GM19397 (cell line): ENCODE measurements around the gene SNCB.

Experiments used
- ATAC-seq: cut with Tn5 transposase; IDR thresholded peaks from one replicate; pipeline ENCODE4 v1.9.1; 2021; ENCODE audit warnings: mild to moderate bottlenecking, moderate library complexity; ENCODE audit not compliant: unreplicated experiment

SNCB gene

DNA sequence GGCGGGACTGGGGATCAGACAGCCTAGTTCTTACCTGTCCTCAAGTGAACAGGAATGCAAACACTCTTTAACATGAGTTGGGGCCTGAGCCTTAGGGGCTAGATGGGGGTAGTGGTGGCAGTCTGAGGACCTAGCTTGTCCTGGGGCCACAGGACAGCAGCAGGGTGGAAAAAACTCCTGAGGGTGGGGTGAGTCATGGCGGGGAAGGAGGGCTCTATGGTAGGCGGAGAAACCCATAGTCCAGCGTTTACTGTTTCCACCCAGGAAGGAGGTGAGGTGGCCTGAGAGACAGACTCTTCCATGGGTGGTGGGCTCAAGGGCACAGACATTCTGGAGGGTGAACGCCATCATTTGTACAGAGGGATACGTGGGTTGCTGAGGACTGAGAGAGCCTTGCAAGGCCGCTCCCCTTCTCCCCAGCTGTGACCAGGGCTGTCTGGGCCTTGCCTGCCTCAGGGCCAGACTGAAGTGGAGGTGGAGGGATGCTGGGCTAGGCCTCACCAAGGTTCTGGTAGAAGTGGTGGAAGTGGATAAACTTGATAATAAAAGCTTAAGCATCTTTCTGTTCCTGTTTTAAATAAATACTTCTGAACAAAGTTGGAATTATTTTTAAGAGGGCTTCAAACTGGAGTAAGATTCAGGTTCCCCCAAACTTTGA, 15.8 kb upstream of the SNCB start:
- no peak for ATAC-seq

DNA sequence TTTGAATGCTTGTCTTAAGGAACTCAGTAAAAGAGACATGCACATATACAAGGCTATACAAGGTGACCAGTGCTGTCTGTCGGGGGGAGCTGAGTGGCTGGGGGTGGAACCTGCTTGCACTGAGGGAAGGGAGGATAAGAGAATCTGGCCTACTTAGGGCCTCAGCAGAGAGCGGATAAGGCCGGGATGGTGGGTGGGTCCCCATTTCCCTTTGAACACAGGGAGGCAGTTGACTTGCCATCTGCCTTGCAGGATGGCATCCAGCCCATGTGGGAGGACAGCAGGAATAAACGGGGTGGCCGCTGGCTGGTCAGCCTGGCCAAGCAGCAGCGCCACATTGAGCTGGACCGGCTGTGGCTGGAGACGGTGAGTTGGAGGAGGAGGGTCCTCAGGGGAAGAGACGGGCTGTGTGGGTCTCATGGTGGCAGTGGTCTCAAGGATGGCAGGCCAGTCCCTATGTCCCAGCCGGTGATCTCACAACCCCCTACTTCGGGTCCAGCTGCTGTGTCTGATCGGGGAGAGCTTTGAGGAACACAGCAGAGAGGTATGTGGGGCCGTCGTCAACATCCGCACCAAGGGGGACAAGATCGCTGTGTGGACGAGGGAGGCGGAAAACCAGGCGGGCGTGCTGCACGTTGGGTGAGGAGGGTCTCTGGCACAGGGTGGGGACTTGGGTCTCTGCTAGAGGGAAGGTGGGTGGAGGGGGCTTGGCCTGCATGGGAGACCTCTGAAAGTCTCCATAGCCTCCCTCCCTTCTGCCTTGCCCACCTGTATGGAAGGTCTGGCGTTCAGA, 14.7 kb upstream of the SNCB start:
- ATAC-seq = no peak

DNA sequence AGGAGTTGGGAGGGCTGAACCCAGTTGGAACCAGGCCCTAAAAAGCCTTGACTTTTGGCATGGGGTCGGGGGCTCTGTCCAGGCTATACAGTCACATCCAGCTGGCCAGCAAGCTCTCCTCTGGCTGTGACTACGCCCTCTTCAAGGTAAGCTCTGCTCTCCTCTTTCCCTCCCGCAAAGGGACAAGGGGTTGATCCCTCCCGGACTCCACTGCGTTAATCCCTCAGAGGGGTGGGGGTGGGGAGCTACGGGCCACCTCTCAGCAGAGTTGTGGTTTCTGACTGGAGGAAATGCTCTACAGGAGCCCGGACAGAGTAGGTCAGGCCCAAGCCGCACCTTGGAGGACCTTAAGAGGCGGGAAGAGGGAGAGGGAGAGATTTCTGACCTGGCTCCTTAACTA, 14.0 kb upstream of the SNCB start:
- no peak for ATAC-seq

DNA sequence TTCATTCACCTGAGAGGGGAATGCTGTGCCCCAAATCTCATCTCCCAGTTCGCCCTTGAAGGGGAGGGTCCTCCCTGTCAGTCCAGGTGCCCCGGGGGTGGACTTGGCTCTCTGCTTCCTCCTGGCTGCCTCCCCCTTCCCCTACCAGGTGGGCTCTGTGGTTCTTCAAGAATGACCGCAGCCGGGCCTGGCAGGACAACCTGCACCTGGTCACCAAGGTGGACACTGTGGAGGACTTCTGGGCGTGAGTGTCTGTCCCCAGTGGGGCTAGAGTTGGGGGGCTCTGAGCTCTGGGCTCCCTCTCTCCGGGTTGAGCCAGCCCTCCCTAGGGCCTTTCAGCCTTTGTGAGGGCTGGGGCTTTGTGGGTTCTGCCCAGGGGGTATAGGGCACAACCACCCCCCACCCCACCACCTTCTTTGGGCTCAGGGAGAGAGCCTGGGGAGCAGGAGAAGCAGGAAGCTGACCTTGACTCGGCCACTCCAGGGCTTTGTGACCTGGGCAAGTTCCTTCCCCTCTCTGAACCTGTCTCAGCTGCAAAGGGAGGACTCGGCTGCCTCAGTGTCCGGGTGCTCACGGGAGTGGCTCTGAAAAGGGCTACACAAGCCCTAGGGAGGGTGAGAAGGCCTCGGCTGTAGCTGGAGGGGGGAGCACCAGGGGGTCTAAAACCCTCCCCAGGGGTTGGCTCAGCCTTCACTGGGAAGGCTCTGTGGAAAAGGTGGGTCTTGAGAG, 13.3 kb upstream of the SNCB start:
- no peak for ATAC-seq

DNA sequence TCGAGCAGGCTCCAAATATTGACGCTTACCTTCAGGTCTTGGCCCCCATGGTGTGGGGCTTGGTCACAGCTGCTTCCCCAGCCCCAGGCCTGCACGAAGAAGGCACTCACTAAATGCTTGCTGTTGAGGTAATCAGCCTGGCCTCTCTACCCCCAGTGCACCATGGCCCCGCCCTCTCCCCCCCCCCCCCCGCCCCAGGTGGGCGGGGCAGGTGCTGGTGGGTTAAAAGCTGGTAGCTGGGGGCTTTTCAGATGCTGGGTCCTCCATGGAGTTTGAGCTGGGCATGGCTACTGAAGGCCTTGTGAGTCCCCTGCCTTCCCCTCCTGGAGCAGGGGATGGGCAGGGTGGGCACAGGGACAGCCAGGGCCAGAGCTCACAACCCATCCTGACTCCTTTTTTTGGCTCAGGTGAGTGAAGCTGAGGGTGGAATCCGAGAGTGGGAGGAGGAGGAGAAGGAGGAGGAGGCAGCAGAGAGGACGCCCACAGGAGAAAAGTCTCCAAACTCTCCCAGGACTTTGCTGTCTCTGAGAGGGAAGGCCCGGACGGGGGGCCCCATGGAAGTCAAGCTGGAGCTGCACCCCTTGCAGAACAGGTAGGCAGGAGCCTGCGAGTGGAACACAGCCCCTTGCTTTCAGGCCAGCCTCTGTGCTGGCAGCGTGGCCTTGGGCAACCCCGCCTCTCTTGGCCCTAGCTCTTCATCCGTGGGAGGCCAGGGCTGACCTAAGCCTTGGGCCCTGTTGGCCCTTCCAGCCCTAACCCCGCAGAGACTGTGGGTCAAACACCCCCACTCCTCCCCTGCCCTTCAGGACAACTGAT, 12.5 kb upstream of the SNCB start:
- no peak for ATAC-seq

DNA sequence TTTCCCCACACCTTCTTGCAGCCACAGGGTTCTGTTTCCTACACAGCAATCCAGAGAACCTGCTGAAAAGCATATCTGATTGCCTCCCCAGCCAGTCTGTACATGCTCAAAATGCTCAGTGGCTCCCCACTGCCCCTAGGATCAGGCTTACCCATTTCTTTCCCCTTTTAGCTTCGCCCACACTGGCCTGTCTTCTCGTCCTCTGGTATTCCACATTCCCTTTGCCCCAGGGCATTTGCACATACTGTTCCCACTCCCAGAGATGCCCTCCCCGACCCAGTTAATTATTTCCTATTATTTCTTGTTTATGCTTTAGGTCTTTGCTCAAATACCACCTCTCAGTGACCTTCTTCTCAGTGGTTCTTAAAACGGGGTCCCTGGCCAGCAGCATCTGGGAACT, 10.3 kb upstream of the SNCB start:
- no peak for ATAC-seq

DNA sequence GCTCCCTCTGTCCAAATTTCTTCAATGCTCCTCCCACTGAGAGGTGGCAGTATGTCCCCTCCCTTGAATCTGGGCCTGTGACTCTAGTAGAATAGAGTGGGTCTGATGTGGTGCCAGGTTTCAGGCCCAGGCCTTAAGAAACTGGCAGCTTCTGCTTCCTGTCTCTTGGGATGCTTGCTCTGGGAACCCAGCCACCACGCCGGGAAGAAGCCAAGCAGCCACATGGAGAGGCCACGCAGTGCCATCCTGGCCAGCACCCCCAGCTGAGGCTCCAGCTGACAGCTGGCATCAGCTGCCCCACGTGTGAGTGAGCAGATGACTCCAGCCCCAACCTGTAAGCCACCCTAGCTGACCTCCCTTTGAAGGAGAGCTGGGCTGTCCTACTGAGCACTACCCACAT, 9.6 kb upstream of the SNCB start:
- ATAC-seq = no peak

DNA sequence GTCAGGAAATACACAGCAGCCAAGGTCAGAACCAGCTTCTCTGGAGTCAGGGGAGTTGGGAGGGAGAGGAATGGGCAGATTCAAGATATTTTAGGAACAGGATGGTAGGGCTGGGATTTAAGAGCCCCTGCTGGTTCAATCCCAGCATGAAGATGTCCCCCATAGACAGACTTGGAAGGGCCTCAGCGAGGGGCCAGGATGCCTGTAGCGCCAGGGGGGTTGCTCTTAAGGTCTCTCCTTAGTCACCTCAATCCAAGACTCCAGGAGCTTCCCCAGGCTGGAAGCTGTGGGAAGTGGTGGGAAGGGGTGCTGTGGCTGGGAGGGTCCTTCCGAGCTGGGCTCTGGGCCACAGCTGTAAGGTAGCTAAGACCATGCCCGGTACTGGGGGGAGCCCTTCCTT, 8.9 kb upstream of the SNCB start:
- no peak for ATAC-seq

DNA sequence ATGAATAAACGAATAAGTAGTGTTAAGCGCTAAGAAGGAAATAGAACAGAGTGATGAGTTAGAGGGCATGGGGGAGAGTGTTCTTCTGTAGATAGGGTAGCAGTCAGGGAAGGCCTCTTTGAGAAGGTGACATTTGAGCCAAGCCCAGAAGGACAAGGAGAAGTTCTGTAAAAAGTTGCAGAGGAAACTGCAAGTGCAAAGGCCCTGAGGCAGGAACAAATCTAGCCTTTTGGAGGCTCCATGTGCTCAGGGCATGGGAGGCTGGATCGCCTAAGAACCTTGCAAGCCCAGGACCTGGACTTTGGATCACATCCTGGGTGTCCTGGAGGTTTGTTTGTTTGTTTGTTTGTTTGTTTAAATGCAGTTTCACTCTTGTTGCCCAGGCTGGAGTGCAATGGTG, 8.1 kb upstream of the SNCB start:
- no peak for ATAC-seq

DNA sequence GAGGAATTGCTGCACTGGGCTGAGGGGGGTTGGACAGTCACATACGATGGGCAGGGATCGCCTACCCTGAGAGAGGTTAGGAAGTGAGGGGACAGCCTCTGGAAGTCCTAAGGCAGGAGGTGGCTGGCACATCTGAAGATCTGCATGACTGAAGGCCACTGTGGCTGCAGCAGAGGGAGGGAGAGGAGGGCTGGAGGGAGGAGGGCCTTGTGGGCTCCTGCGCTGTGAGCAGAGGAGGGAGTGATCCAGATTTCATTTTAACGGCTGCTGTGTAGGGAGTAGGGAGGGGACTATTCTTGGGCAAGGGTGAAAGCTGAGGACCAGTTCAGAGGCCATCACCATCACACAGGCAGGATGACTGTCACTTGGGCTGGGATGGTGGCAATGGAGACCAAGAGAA, 7.2 kb upstream of the SNCB start:
- ATAC-seq = no peak

DNA sequence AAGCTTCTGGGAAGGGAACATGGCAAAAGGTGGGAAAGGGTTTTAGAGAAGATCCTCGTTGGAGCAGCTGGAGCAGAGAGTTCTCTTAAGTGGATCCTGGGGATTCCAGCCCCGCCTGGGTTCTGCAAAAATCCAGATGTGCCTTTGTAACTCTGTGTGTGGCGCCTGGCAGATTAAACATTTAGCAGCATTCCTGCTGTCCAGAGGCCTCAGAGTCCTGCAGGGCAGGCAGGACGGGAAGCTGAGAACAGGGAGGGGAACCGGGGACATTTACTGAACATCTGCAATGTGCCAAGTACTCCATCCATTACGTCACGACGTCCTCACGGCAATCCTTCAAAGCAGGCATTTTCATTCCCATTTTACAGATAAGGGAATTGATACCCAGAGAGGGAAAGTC, 6.1 kb upstream of the SNCB start:
- ATAC-seq = no peak

DNA sequence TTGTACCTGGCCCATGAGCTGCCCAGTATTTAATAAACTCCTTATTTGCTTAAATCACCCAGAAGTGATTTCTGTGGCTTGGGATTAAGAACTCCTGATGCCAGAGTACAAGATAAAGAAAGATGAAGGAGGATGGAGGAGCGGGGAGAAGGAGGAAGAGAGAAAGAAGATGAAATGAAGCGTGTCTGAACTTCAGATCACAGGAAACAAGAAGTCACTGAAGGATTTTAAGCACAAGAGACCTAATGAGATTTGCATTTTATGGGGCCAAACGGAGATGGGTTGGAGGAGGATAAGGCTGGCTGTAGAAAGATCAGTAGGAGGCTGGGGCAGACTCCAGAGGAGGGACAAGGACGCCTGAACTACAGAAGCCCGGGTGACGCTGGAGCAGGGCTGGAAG, 3.3 kb upstream of the SNCB start:
- ATAC-seq = no peak

DNA sequence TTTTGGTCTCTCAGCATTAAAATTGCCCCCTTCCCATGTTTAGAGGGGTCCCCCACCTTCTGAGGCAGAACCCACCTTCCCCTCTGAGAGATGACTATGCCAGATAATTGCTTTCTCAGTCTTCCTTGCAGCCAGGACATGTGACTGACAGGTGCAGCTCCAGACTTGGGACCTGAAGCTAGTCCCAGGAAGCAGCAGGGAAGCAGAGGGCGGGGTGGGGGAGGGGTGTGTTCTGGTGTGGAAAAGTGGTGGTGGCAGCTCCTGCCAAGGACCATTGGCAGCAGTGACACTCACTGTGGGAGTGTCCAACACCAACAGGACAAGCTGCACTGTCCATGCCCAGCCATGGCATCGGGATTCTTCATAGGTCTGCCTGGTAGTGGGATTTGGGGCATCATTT, 2.4 kb upstream of the SNCB start:
- no peak for ATAC-seq

DNA sequence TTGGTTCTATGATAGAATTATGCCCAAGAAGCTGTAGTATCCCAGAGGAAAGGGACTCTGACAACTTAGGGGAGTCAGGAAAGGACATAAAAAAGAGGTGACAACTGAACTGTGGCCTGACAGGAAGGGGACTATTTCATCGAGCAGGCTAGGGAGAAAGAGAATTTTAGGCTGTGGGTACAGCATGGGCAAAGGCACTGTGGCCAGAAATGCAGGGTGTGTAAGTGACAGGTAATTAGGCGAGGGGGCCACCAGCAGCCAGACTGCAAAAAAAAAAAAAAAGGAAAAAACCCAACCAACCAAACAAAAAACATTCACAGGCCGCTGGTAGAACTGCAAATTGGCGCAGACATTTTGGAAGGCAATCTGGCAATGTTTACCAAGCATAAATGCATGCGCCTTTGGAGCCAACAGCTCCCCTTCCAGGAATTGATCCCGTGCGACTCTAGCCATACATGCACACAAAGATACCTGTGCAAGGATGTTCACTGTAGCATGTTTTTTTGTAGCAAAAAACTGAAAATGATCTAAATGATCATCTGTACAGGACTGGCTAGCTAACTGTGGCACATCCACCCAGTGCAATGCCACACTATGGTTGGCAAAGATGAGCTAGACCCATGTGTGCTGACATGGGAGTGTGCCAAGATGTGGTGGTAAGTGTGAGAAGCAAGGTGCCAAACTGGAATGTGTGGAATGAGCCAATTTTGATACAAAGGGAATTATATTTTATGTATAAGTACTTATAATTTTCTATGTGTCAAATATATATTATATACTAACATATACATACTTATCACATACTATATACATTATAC, 1.3 kb upstream of the SNCB start:
- ATAC-seq = no peak

DNA sequence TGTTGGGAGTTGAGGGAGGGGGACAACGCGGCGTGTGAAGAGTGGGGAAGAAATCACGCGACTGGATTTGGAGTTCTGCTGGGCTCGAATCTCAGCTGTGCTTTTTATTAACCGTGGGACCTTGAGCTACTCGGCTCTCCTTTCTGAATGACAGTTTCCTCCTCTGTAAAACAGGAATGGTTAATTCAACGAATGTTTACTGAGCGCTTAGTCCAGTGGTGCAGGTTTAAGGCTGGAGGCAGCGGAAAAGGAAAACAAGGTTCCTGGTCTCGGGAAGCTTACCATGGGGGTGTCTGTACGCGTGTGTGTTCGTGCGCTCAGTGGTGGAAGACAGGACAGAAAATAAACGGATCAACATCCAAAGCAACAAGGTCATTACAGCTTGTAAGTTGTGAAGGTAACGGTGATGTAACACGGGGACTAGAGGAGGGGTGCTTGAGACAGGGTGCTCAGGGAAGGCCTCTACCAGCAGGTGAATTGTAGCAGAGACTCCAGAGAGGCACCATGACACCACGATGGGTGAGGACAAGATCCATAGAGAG, 418 bp upstream of the SNCB start:
- ATAC-seq = no peak

DNA sequence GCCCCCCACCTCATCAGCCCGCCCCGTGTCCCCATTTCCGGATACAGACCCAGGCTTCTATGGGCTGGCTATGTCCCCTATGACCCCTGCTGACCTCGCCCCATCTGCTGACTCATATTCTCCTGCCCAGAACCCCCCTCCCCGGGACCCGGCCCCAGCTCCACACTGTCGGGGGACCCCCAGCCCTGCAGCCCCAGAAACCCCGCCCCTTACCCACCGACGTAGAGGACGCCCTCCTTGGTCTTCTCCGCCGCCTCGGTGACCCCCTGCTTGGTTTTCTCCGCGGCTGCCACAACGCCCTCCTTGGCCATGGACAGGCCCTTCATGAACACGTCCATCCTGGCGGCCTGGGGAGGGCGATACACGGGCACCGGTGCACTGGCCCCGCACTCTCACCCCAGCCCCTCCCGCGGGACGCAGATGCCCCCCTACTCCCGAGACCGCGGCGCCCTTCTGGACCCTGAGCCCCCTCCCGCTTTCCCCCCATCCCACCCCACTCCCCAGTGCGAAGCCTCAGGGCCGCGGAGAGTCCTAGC, 949 bp downstream of the SNCB start:
- ATAC-seq = no peak

DNA sequence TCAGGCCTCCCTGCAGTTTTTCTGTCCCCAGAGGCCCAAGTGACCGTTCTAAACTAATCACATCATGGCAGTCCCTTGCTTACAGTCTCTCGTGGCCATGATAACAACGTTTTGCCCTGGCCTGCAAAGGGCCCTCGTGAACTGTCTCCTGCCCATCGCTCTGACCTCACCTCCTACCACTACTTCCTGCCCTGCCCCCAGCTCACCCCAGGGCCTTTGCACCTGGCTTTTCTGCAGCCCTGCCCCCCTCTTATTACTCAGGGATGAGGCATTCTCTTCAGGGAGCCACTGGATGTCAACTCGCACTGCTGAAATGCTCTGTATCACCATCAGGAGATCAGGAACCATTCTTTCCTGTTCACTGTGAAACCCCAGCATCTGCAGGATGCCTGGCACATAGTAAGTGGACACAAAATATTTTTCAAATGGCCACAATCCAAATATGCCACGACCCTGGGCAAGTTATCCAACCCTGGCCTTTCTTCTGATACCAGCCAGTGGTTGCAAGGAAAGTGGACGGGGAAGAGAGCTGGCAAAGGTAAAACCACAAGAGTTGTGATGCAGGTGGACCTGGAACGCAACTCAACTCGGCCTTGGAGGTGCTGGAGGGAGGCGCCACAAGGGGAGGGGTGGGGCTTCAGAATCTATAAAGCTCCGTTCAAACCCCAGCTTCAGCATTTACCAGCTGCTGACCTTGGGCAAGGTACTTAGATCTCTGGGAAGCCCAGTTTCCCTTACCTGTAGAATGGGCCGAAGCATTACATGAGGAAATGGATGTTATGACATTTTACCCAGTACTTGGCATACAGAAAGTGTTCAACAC, 1.7 kb downstream of the SNCB start:
- no peak for ATAC-seq

DNA sequence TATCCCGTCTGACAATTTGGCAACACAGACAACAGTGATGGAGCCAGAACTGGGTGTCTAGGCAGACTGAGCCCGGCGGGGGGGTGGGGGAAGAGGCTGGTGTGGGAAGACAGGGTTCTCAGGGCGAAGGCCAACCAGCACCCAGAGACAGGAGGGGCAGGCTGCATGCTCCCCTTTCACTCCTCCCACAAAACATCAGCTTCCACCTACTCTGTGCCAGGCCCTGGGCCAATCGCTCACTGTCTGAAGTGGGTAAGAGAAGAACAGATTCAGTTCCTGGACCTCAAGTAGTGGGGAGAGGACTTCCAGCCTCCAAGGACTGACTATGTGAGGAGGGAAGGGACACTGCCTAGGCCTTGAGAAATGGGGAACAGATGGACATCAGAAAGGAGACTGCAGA, 2.8 kb downstream of the SNCB start:
- no peak for ATAC-seq

DNA sequence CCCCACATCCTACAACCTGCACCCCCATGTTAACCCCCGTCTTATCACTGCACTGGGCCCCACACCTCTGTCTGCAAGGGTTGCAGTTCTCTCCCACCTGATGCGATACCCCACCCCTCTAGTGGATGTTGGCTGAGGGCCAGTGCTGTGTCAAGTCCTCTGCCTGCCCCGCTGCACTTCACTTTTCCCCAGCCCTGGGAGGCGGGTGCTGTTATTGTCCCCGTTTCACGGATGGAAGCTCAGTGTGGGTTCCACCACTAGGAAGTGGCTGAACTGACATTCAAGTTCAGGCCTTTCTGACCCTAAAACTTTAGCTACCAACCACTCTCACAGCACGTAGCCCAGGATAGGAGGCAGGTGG, 3.5 kb downstream of the SNCB start:
- ATAC-seq = no peak
